ENCODE results near the gene LRP1B.

DNA sequence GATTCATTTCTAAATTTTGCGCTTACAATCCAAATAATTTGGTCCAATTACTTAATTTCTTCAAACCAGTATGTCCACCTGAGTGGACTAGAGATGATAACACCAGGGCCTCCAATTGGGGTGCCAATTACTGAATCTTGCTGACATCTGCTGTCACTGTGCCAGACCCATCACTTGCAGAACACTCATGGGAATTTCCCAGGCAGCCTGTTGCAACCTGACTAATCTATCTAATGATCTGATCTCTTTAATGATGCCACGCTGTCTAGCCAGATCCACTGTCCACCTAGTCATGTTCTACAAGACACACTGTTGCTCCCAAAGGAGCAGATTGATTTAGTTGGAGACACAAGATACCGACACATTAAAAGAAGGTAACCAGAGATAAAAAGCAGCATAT lies 11.8 kb upstream of the LRP1B start:
- TF ChIP-seq CTCF (IDR thresholded peaks at IDR 0.05) (no peak), POLR2A (IDR thresholded peaks at IDR 0.05) (no peak)

Data from breast epithelium (tissue), 3 donors.